GM21526 (cell line): ENCODE results near the gene FBXO42.
A peak's percentile ranks its signal among the peaks of the same experiment; 100 is the strongest.

Source experiments
- ATAC-seq: cut with Tn5 transposase; IDR thresholded peaks from one replicate; pipeline ENCODE4 v1.9.1; 2021; ENCODE audit warnings: moderate library complexity; ENCODE audit not compliant: unreplicated experiment, low FRiP score

FBXO42 gene

GRCh38 chr1:16351994-16352841 is at the start of gene FBXO42:
Gene FBXO42 (minus strand): TSS chr1:16352480. CDS start chr1:16315418, 37,062 bp downstream.
- peak; percentile 75 for ATAC-seq

GRCh38 chr1:16398371-16398953 is 46.2 kb upstream of the FBXO42 start:
- no peak for ATAC-seq

DNA sequence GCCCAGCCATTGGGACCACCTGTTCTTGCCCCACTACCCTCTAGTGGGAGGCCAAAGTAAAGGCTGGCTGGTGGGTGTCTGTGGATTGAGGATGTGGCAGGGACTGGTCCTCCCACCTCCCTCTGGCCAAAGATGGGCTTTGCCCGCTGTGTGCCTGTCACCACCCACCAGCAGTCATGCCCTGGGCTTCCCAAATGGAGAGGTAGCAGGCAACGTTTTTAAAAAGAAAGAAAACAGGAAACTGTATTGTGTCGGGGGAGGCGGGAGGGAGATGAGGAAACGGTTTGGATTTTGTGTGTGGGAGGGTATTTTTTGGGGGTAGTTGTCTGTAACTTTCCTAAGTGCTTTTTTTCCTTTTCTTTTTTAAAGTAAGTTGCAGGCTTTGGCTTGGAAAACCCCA is 44.8 kb upstream of the FBXO42 start:
- ATAC-seq = no peak

DNA sequence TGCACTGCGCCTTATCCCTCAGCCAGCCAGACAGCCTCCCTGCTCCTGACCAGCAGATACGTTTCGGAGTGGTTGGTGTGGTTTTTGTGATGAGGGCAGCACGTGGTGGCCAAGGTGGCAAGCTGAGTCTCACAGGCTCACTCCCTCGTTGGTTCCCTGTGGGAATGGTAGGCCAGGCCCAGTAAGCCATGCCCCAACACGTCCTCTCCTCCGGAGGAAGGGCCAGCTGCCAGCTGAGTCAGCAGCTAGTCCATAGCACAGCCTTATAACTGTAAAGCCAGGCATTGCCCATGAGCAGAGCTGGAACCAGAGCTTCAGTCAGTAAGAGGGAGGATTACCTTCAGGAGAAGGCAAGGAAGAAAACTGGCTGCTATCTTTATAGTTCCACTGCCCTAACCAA is 44.3 kb upstream of the FBXO42 start:
- ATAC-seq = no peak

- no peak for ATAC-seq
Measured at GRCh38 chr1:16394977-16395376, 42.7 kb upstream of the FBXO42 start.

DNA sequence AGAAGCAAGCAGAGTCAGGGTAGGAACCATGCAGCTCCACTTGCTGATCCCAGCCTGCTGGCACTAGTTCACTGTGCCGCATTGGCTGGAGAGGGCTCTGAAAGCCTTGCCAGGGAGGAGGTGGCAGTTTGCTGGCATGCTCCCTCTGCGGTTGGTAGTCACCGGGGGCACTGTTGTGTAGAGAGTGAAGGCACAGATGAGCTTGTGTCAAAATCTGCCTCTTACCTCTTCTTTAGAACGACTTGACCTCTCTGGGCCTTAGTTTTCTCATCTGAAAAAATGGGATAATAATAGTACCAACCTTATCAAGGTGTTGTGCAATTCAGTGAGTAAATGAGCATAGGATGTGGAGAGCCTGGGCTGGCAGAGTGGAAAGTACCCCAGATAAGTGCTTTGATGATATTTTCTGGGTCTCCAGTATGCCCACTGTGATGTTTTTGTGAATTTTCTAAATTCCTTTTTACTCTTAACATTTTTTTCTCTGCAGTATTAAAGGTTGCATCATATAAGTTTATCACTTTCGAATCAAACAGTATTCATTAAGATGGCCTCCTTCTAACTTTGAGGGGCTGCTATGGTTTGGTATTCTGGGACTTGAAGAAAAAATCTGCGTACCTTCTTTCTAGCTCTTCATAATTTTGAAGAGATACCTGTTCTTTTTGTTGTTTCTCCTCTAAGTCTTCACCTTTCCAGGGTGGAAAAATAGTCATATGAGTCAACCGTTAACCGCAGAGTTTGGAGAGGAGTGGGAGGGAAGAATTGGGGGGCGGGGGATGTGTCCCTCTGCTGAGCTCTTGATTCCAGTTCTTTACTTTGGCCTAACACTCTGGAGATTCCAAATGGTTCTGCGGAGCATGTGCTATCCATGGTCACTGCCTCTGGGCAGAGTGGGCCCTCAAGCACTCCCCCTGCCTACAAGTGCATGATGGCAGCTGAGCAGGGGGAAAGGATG is 41.6 kb upstream of the FBXO42 start:
- no peak for ATAC-seq

GRCh38 chr1:16392740-16393569 is 40.7 kb upstream of the FBXO42 start:
- no peak for ATAC-seq

DNA sequence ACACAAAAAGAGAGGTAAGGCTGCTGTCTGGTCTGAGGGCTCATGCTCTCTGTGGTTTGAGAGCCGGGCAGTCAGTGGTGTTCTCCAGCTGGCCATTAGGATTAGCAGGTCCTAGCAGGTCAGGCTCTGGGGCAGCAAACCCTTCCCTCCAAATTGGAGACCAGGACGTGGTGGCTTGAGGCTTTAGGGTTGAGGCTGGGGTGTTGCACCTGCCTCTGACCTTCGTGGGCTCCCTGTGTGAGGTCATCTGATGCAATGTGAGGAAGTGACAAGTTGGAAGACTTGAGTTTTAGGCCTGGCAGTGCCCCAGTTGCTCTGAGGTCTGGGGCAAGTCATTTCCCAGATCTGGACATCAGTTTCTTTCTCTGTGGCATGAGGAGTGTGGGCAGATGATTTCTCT is 39.1 kb upstream of the FBXO42 start:
- no peak for ATAC-seq

DNA sequence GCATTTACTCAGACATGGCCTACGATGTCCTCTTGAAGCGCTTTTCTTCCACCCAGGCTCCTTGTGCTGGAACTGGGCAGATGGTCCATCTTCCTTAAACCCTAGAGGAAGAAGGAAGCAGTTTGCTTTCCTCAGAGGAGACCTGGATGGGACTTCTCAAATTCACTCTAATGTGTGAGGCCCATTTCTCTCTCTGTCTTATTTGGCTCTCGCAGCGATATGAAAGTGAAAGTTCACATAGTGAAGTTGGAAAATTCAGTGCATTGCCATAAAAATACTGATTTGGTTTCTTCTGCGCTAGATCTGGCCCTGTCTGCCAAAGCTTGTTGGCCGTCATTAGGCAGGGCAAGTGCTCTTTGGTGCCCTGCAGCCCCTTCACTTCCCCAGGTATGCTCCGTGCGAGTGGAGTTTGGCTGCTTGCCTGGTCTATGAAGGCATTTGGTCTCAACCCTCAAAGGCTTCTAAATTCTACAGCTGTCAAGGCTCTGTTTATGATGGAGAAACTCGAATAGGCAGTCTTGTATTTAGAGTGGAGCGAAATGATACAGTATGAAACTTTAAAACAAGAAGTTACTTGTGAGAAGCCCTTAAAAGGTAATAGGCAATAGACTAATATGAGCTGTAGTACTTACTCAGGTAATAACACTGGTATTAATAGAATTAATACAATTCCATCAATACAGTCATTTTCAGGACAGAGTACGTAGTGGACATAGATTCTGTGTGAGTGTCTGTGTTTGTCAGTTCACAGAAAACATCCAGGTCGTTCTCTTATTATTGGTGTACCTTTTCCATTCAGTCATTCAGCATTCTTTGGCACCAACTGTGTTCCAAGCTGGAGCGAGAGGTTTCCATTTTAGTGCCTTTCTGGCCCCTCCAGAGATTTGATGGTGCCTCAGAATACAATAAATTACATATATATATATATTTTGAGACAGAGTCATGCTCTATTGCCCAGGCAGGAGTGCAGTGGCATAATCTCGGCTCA is 35.2 kb upstream of the FBXO42 start:
- no peak for ATAC-seq

GRCh38 chr1:16386454-16387113 is 34.3 kb upstream of the FBXO42 start:
- no peak for ATAC-seq

GRCh38 chr1:16385659-16386453 is 33.6 kb upstream of the FBXO42 start:
- ATAC-seq = no peak

DNA sequence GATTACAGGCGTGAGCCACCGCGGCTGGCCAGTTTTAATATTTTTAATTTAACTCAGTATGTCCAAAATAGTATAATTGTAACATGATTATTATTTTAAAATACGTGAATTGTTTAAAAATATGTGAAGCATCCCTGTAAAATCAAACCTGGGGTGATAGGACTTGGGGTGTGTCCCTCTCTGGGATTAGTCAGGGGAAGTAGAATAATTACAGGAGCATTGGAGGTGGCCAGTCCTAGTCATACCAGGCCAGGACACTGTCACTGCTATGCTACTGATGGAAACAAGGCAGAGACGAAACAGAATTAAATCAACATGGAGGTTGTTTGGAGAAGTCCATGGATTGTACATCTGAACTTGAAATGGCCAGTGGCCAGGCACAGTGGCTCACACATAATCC is 31.6 kb upstream of the FBXO42 start:
- ATAC-seq = no peak

DNA sequence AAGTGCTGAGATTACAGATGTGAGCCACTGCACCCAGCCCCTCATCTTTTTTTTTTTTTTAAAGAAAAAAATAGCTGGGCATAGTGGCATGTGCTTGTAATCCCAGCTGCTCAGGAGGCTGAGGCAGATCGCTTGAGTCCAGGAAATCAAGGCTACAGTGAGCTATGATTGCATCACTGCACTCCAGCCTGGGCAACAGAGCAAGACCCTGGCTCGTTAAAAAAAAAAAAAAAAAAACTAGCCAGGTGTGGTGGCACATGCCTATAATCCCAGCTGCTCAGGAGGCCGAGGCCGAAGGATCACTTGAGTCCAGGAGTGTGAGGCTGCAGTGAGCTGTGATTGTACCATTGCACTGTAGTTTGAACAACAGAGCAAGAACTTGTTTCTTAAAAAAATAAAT is 28.6 kb upstream of the FBXO42 start:
- ATAC-seq = no peak

DNA sequence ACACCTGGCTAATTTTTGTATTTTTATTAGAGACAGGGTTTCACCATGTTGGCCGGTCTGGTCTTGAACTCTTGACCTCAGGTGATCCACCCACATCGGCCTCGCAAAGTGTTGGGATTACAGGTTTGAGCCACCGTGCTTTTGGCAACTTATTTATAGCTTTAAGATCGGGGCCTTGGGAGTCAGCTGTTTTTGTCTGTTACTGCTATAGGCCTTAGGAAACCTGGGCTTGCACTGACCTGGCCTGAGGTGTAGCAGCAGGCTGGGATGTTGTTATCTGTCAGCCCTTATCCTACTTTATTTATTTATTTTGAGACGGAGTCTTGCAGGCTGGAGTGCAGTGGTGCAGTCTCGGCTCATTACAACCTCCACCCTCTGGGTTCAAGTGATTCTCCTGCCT is 26.2 kb upstream of the FBXO42 start:
- no peak for ATAC-seq

GRCh38 chr1:16376971-16377370 is 24.7 kb upstream of the FBXO42 start:
- no peak for ATAC-seq

DNA sequence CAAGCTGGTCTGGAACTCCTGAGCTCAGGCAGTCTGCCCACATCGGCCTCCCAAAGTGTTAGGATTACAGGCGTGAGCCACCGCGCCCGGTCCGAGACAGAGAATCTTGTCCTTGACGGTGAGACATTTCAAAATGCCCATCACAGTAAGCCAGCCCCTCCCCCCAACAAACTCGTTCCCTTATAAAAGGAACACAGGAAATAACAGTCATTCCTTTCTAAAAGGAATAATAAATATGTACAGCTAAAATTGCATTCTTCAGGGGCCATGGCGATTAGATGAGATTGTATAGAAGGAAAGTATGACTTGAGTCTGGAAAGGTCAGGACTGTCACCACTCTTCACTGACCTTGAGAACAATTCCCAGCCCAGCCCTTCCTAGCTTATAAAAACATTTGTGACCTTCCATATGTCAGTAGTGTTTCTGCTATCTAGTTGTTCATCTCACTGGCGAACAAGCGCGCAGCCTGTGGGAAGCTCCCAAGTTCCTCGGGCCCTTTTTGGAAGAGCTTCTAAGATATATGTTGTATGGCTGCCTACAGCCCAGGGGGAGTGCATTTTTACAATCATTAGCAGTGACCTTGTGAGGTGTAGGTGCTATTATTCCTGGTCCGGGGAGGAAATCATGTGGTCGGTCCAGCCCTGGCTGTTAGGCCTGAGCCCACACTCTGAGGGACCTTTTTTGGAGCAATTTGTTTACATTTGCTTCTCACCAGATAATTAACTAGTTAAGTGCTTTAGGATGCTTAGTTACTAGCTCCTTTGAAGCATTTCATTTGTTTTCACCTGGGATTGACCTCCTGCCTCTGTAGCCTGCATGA is 23.5 kb upstream of the FBXO42 start:
- ATAC-seq = no peak

DNA sequence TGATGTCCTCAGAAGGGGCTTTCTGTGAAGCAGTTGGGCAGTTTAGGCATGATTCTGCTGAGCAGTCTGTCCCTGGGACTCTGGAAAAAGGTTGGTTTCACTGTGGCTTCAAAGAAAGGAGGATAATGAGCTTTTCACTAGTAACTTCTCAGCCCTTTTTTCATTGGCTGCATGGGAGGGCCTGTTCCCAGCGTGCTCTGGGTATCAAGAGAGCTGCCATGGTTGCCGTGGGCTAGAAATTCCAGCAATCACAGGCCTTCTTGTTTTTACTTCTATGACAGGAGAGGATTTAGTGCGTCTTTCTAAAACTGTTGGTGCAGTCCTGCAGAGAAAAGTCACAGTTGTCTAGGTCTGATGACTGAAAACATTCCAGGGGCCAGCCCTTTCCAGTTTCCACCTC is 22.0 kb upstream of the FBXO42 start:
- no peak for ATAC-seq
